Stimulated activated CD8-positive, alpha-beta memory T cell treated with anti-CD3 and anti-CD28 coated beads, Interleukin-4, amount 100 ng/mL, for 24 hours (primary cell): ENCODE data around the gene CIT.

Experiments
- DNase-seq: peaks from one replicate; pipeline ENCODE4 v3.0.0-alpha.2; 2020; ENCODE audit warnings: low read depth

CIT gene

DNA sequence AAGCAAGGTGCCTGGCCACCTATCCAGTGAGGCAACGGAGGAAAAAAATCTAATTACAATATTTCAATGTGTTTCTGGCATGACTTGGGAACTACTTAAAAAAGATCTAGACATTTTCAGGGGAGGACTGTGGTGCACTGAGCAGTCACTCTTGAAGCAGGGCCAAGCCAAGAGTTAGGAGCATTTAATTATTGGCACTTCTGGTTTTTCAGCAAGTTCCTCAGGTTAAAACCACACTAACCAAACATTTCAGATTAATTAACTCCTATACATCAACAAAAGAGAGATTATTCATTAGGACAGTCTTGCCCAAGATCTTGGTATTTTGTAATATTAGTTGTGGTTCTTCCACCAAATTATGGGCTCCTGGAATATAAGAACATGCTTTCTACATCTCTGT lies 183.6 kb downstream of the CIT start:
- no peak for DNase-seq

DNA sequence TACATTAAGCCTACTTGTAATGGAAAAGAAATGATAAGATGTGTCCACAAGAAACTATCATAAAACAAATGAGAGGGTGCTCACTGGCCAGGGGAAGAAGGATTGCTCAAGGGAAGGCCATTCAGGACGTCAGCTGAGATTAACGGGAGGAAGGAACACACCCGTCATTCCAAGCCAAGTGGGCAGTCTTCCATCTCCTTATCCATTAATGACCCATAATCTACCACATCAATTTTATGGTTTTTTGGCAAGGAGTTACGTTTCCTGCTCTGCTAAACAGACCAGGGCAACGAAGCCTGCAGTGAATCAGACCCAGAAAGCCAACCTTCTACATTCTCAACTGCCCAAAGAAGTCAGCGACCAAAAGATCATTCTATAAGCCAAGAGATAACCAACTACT lies 184.1 kb downstream of the CIT start:
- no peak for DNase-seq

DNA sequence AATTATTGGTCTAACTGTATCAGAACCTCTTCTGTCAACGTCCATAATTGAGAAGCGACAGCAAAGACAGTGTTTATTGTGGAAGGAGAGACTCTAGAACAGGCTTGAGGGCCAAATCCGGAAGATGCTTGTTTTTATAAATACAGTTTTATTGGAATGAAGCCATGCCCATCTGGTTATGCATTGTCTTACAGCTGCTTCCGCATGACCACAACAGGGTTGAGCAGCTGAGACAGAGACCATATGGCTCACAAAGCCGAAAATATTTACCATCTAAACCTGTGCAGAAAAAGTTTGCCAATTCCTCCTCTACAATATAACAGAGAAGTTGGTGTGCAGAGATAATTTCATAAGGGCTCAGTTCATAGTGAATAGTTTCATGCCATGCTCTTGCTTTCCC lies 184.7 kb downstream of the CIT start:
- DNase-seq = no peak

DNA sequence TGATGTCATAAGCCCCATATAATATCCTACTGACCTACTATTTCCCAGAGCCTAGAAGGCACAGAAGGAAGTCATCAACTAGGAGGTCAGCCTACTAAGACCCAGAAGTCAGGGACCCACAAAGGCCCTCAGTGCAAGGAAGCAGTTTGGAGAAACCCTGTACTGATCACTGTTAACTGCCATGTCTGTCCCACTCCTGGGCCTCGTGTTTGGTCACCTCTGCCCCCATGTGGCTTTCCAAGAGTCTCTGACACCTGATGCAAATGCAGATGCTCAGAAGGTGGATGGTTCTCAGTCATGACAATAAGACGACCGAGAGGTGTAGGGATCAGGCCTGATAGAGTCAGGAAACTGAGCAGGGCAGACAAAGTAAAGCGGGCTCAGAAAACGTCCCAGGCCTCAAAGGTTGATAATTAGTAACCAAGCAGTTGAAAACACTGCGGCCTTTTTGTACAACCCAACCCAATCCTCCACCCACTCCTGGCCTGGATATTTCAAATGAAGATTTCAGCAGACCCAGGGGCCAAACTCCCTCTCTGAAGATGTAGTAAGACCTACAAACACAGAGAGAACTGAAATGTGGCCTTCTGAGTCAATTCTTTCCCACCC lies 185.8 kb downstream of the CIT start:
- DNase-seq = no peak

DNA sequence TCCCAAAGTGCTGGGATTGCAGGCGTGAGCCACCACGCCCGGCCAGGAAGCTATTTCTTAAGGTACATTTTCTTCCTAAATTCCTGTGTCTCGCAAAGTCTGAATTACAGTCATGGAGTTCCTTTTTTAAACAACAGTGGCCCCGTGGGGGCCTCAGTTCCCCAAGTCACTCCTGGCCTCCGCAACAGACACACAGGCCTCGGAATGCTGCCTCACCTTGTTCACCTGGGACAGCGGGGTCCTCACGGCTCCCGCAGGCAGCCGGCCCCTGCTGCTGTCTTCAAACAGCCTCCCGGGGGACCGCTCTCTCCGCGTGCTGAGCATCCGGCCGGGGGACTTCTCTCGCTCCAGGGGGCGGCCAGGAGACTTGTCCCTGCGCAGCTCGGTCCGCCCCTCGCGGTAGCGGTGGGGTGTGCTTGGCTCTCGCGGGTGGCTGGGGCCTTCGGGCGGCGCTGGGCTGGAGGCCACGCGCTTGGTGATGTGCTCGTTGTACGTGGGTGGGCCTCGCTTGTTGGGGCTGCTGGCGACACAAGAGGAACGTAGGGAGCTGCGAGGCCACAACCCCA lies 187.1 kb downstream of the CIT start:
- DNase-seq = no peak

DNA sequence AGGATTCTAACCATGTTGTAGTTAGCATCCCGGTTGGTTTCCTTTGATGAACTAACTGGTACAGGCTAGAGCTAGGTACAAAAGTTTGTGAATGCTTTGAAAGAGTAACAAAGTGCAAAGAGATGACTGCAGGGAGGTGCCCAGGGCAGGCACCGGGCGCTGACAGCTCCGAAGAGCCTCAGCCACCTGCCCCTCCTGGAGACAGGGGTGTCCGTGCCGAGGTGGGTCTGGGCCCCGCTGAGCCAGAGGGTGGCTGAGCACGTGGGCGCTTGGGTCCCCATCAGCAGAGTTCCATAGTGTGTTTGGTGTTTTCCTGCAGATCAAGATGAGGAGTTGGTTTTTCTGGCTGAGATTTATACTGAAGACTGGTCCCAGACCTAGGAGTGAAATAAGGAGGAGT lies 189.2 kb downstream of the CIT start:
- DNase-seq = no peak

DNA sequence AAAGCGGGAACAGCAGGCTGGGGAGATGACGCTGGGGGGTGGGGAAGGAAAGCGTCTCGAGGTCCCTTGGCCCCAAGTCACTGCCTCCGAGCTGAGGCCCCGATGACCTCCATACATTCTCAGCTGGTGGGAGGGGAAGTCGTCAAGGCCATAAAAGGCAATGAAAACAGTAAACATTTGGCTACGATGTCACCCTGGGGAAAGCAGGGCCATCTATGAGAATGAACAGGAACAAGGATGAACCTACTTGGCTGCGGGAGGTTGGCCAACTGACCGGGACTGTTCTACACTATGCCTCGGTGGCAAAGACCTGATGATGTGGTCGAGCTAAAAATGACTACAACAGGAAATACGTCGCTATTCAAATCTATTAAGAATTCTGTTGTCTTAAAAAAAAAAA lies 189.7 kb downstream of the CIT start:
- no peak for DNase-seq

DNA sequence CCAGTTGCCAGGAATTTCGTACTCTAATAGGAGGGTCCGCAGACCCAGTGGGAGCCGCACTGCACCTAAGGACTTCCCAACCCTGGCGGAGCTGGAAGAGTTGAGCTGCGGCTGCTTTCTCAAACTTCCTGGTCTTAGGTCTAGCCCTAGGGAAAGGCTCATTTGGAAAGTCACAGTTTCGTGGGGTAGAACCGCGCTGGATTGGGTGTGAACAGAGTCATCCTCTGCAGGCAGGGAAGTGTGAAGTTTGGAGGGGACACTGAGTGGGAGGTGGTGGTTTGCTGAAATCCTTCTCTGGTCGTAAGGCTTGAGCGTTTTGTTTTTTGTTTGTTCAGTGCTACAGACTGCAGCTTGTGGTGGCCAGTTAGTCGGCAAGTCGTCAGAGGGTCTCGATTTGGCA lies 190.3 kb downstream of the CIT start:
- no peak for DNase-seq

DNA sequence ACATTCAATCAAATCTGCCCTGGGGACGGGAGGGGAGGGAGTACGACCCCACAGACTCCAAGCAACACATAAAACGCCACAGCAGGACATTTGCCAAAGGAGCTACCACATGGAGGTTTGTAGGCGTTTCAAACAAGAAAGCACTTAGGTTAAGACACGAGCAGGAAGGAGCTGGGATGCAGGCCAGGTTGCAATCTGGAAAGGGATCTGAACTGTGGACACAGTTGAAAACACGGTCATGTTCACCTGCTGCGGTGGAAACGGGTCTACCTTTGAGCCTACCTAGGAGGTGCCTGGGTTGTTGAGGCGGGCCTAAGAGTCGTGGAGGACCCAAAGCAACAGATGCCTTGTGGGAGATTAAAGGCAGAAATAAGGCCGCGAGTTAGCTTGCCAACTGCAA lies 190.8 kb downstream of the CIT start:
- no peak for DNase-seq

DNA sequence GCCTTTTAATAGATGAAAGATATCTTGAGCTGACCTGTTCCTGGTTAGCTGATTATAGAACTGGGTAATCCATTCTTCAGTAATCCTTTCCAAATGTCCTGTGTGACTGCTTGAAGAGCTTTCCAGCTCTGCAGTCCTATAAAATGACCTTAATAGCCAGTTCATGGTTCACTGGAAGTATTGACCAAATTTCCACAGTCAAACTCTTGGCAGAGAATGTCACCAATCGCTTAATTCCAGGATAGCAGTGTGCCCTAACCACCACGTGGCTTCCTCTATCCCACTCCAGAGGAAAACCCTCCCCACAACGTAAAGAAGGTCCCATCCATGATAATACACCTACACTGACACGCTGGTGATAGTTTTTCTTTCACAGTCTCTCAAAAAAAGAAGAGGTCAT lies 191.7 kb downstream of the CIT start:
- no peak for DNase-seq

DNA sequence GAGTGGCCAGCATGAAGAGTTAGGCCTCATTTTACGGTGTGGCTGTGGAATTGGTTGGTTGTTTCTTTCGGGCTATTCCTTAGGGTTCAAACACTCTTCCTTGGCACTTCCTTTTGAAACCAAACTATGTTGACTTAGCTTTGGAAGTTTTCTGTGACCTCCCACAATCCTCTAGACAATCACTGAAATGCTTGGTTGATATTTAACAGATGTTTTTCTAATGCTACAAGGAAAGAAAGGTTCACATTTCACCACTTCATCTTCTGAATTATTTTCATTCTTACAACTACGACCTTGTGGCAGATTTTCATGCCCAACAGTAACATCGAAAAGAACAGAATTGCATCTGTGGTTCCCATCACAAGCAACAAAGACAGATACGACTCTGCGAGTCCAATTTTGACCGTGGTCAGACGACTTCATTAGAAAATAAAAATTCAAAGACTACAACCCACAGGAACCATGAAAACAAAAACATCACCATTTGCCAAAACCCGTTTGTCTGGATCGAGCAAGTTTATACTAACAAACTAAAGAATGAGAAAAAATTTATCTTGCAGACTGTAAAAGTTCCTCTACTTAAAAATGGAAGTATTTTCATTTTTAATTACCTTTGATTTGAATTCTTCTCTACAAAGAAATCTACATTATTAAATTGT lies 192.3 kb downstream of the CIT start:
- no peak for DNase-seq

DNA sequence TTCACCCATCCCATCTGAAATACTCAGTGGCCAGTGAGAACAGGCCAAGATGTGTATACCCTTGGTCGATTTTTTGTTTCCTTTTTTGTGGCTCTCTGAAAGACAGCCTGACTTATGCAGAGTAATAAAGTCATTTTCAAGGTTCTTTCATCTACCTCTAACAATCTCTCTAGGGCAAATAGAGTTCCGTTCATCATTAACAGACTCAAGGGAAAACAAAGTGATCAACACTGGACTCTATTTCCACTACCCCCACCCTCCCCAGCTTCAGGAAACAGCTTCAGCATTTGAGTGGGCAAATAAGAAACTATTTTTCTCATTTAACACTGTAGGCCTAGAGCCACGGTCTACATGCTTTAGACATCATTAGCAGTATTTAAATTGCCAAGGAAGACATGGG lies 193.3 kb downstream of the CIT start:
- DNase-seq = no peak

DNA sequence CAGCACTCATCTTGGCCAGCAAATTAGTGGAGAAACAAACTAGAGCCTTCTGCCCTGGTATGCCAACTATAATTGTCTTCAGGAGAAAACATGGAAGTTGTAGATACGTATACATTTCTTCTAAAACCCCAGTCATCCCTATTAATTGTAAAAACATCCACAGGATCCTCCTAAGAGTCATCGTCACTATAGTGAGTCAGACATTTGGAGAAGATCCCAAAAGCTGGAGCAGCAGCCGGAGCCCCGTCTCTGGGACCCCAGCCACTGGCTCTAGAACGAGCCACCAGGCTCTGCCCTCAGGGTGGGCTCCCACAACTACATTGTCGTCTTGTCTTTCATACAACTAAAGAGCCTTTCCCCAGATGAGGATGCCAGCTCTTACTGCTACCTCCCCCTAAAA lies 193.7 kb downstream of the CIT start:
- DNase-seq = no peak

DNA sequence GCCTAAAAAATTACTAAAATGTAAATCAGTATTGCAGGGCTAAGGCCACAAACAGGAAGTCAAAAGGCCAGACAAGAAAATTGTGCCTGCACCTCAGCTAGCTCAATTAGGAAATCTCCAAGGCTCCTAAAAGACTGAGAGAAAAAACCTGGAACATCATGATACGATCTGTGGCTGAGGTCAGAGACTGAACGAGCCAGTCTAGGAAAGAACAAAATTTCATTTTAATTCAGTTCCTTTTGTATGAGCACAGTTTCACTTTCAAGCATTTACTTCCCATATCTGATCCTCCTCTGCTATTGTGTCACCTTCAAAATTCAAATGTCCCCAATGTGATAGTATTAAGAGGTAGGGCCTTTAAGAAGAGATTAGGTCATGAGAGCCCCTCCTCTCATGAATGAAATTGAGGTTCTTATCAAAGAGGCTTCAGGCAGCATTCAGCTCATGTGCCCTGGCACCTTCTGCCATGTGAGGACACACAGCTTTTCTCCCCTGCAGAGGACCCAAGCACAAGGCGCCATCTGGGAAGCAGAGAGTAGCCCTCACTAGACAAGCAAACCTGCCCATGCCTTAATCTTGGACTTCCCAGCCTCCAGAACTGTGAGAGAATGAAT lies 194.4 kb downstream of the CIT start:
- no peak for DNase-seq

DNA sequence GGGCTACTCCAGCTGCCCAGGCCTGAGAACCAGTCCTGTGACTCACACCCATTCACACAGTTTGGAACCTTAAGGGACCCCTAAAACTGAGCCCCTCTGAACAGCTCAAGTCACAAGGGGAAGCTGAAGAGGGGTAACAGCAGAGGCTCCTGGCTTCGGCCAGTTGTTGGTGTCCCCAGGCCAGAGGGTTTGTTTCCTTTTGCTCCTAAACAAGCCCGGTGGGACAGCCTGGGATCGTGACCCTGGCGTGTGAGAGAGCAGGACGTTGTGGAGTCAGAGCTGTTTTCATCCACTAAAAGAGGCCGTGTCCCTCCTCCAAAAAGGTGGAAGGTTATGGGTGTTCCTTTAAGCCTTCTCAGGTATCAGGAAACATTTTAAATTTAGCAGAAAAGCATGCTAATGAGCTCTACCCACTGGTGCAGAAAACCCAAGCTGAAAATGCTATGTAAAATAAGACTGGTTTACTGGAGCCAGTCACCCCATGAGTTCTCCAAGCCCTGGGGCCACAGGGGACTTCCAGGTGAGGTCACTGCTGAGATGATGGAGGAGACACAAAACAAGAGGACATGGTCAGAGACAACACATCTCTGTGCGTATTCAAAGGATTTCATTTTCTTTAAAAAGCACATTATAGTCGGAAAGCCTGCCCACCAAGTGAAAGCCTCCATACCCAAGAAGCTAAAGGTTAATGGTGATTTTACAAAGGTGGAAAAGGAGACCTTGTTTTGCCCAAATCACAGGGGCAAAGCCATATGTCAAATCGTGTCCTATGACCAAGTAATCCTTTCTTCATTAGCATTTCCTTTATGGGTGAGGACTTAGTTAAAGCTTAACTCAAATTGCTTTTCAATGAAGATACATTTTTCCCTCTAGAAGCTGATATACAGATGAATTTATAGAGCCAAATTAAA lies 195.1 kb downstream of the CIT start:
- no peak for DNase-seq

DNA sequence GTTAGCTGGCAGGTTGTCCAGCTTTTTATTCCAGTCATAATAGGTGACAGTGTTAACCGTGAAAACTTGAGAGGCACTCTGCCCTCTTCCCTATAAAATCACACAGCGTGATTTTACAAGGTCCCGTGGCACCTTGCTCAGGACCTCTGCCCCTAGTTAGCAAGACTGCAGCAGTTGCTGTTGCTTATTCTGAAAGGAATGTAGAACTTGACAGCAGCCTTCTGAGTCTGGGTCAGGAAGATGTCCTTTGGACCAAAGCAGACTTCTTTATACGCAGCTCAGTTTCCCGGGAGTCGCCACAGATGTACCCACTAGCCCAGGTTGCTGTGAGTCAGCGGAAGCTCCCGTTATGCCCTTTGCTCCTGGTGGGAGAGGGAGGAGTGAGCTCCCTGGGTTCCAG lies 196.0 kb downstream of the CIT start:
- DNase-seq = no peak

DNA sequence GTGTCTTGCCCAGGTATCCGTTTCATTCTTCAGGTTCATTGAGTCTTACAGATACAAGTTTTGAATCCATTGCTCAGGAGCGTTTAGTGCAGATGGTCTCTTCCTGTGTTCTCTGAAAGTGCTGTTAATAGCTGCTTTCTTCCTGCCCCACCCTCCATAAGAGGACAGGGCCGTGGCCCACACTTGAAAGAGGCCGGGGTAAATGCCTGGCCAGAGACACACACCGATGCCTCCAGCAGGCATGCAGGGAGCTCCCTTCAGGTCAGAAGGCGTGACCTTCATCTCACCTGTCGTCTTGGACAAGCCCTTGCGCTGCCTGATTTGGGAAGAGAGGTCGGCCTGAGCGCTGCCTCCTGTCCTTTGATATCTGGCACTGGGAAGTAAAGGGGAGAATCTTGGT lies 197.6 kb downstream of the CIT start:
- DNase-seq = no peak

DNA sequence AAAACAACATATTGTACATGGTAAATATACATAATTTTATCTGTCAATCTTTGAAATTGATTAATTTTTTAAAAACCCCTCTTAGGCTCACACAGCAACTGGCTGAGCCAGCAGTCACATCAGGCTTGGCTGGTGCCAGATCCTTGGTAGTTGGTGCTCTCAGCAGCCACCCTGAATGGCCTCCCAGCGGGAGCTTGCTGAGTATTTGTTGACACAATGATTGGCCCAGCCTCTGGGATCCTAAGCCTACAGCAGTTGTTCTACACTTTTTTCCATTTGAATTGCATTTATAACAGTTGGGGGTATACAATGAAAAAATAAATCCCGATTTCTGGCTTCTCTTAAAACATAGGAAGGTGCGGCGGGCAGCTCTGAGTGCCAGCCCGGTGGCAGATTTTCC lies 198.0 kb downstream of the CIT start:
- no peak for DNase-seq

DNA sequence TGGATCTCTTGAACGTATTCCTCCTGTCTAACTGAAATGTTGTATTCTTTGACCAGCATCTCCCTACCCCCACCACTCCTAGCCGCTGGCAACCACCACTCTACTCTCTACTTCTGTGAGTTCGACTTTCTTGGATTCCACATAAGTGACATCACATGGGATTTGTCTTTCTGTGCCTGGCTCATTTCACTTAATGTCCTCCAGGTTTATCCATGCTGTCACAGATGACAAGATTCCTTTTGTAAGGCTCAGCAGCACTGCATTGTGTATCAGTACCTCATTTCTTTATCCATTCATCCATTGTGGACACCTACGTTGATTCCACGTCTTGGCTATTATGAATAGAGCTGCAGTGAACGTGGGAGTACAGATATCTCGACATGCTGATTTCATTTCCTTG lies 198.7 kb downstream of the CIT start:
- DNase-seq = no peak

DNA sequence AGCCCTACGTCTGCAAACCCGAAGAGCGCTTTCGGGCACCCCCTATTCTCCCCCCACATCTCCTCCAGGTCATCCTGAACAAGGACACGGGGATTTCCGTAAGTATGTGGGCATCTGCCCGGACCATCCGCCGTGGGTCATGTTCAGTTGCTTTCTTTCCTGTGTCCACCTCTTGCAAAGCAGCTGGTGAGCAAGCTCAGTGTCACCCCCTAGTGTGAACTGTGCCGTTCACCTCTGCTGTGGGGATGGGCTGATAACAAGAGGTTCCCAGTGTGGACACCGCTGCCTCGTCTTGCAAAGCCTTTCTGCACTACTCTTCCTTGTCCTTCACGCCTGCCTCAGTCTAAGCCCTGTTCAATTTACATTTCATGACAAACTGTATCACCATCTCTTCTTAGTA lies 200.5 kb downstream of the CIT start:
- no peak for DNase-seq

DNA sequence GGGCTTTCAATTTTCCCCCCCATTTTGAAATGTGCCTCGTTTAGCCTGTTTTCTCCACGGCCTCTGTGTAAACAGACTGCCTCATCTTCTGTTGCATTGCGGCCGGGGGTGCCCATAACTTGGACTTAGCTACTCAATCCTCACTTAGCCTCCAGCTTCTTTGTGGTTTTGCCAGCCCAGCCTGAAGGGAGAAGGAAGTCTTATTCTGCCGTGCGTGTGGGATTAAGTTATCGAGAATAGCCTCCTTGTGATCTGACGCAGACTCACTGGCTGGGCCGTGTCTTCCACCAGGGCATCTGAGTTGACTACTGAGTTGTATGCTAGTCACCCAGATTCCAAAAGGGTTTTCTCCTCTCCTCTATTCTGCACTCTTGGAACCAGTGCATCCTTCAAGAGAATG lies 201.1 kb downstream of the CIT start:
- DNase-seq = no peak

DNA sequence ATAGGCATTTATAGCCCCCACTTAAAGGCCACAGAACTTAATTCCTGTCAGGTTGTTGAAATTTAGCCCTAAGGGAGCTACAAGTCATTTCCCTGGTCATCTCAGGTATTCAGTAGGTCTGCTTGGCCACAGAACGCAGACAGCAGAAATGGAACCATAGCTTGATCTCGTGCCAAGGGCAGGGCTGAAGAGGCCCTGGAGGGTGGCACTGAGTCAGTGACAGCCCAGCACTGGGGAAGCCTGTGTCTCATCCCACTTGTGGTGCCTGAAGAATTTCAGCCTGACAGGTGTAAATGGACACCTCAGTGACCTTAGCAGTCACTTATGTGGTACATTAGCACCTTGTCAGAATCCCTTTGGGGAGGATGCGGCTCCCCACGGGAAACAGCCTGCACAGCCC lies 202.6 kb downstream of the CIT start:
- no peak for DNase-seq

DNA sequence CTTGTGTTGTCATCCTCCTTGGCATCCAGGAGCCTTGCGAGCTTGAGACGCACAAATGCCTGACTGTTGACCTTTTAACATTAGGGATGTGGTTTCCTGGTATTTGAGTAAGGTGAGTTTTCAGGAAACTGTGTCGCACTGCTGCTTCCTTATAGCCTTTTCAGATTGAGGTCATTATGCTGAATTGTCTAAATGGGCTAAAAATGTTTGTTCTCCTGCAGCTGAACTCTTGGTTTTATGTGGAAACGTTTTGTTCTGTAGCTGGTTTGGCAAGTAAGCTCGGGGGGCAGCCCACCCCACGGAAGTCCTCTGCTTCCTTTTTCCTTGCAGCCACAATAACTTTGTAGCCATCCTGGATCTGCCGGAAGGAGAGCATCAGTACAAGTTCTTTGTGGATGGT lies 203.5 kb downstream of the CIT start:
- DNase-seq = no peak
